H1 (cell line): Measurements from ENCODE around the gene TNS3. TPM values are rescaled to one million over a fixed set of nuclear protein-coding genes. Genes with fewer than 3 reads are reported as not detected.

Experiments used
- ASH2L ChIP-seq: fragments of 200-600, 300-600 bp; sonication (generic); IDR thresholded peaks from one replicate; pipeline ENCODE4 v1.7.1; 2017; ENCODE audit warnings: low read length
- BACH1 ChIP-seq: IDR thresholded peaks from 2 replicates; pipeline ENCODE4 v1.6.1; 2012; ENCODE audit warnings: low read length, improper control_type of control experiment
- BRCA1 ChIP-seq: IDR thresholded peaks from 2 replicates; pipeline ENCODE4 v1.6.1; 2012; ENCODE audit warnings: low read depth, low read length, improper control_type of control experiment
- NRF1 ChIP-seq: IDR thresholded peaks from 2 replicates; pipeline ENCODE4 v1.6.1; 2011; ENCODE audit warnings: mild to moderate bottlenecking, low read depth, low read length, improper control_type of control experiment
- TBP ChIP-seq: IDR thresholded peaks from 2 replicates; pipeline ENCODE4 v1.6.1; 2011; ENCODE audit warnings: low read depth, low read length, improper control_type of control experiment
- USF2 ChIP-seq: IDR thresholded peaks from 2 replicates; pipeline ENCODE4 v1.6.1; 2011; ENCODE audit warnings: low read length, improper control_type of control experiment
- polyA plus RNA-seq, 7 experiments: library from polyadenylated mRNA; depleted of rRNA in 3 of 7; stranded (reverse) in 5 of 7; unstranded in 2 of 7; fragments of >200 nt in 5 of 7; fragments of 200-250 nt in 2 of 7; gene quantifications; 1 replicate in 5 of 7; 2 replicates in 1 of 7; 4 replicates in 1 of 7; pipeline versions ENCODE4 v1.2.1 to v1.2.3, GENCODE V29; 2011 to 2013; ENCODE audit warnings: missing spikeins in 2 of 7, mixed read lengths in 2 of 7
- total RNA-seq: library from RNA; stranded (reverse); fragmentation: NEBNext Ultra II Directional; extraction: Animal tissue kit (Norgen Biotek cat#: 25700); gene quantifications from 2 replicates; pipeline ENCODE4 v1.2.1, GENCODE V29; 2021

TNS3 gene
- total and polyA plus RNA-seq, 2 of the 8 experiments (the other 6 are each of a cell fraction or from before 2014, with no cell fraction given) = 11.9 to 24.2 TPM

DNA sequence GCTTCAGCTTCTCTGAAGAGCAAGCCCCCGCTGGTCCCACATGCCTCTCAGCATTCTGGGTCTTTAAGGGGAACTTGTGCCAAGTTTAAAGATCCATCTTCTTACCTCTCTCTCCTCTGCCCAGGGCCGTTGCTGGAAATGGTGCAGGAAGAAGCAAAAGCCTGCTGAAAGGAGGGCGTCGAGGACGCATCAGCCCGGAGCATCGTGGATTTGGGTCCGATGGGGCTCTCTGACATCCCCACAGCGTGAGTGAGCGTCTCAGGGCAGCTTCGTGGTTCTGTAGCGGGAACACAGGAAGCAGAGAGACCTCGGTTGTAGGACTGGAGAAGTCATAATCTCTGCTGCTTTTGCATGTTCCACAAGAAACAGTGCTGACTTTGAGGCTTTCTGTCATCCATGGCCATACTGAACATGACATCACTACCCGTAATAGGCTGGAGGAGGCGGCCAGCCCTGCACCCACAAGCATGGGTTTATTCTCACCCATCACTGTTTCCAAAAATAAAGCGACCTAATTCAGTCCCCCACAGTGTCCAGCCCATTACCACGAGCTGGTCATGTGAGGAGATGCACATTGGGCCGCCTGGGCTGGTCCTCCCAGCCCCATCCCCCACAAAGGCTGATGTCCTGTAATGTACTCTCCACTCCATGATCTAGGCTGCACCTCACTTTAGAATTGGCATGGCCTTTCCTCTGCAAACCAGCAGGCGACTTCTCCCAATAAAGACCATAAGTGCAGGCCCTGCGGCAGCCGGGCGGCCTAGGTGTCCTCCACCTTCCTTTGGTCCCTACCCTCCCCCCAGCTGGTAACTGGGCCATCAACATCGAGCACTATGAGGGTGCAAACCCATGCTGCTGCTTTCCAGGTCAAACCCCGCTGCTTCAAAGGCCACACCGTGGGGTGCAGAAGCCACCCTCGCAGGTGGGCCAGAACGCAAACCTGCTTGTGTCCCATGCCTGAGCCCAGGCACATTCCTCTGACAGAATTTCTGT lies 276.9 kb downstream of the TNS3 start (continued):
- TF ChIP-seq USF2 (no peak), NRF1 (no peak), BACH1 (no peak), BRCA1 (no peak), TBP (no peak), ASH2L (no peak)
